A549 (cell line): Measurements from ENCODE around the gene TP53RK.

ENCODE experiments used
- CBX2 ChIP-seq: fragments of 200-600 bp; sonication (generic); IDR thresholded peaks from 2 replicates; pipeline ENCODE4 v1.6.1; 2016; ENCODE audit warnings: low read depth, mild to moderate bottlenecking, borderline replicate concordance
- JUNB ChIP-seq: fragments of >200 bp; sonication (Bioruptor Twin); formaldehyde crosslinking; IDR thresholded peaks from 2 replicates; pipeline ENCODE4 v1.6.1; 2016
- POLR2A ChIP-seq: IDR thresholded peaks from 2 replicates; pipeline ENCODE4 v1.6.1; 2012; ENCODE audit warnings: mild to moderate bottlenecking, low read length
- TF ChIP-seq, protein P1 (sequence below): fragments of >200 bp; sonication (Bioruptor Twin); formaldehyde crosslinking; IDR thresholded peaks from 3 replicates; pipeline ENCODE4 v1.5.1; 2016

GRCh38 chr20:46672543-46673148, 16.6 kb downstream of the TP53RK start:
- TF ChIP-seq JUNB: no peak
- TF ChIP-seq, protein P1, sequence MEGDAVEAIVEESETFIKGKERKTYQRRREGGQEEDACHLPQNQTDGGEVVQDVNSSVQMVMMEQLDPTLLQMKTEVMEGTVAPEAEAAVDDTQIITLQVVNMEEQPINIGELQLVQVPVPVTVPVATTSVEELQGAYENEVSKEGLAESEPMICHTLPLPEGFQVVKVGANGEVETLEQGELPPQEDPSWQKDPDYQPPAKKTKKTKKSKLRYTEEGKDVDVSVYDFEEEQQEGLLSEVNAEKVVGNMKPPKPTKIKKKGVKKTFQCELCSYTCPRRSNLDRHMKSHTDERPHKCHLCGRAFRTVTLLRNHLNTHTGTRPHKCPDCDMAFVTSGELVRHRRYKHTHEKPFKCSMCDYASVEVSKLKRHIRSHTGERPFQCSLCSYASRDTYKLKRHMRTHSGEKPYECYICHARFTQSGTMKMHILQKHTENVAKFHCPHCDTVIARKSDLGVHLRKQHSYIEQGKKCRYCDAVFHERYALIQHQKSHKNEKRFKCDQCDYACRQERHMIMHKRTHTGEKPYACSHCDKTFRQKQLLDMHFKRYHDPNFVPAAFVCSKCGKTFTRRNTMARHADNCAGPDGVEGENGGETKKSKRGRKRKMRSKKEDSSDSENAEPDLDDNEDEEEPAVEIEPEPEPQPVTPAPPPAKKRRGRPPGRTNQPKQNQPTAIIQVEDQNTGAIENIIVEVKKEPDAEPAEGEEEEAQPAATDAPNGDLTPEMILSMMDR: no peak
- TF ChIP-seq POLR2A: no peak
- no peak for TF ChIP-seq CBX2
